Neuronal stem cell (in vitro differentiated cells): ENCODE results near the gene DNPH1. TPM values are rescaled to one million over a fixed set of nuclear protein-coding genes. Genes with fewer than 3 reads are reported as not detected.
A peak's percentile ranks its signal among the peaks of the same experiment; 100 is the strongest.

Experiments
- DNase-seq: peaks from one replicate; pipeline ENCODE4 v3.0.0-alpha.2; 2013; ENCODE audit warnings: low spot score
- H2AFZ ChIP-seq: one replicate; pipeline ENCODE4 v1.6.1; 2013; ENCODE audit warnings: mild to moderate bottlenecking, low read length, inconsistent platforms
- H2AK5ac ChIP-seq: 2 replicates; pipeline ENCODE4 v1.6.1; 2013; ENCODE audit warnings: low read depth, mild to moderate bottlenecking, inconsistent platforms, low read length, moderate library complexity, mixed read lengths
- H2BK120ac ChIP-seq: 2 replicates; pipeline ENCODE4 v1.6.1; 2013; ENCODE audit warnings: low read depth, mild to moderate bottlenecking, inconsistent platforms, low read length, moderate library complexity, mixed read lengths
- H2BK12ac ChIP-seq: one replicate; pipeline ENCODE4 v1.6.1; 2013; ENCODE audit warnings: low read length, inconsistent platforms
- H2BK15ac ChIP-seq: 2 replicates; pipeline ENCODE4 v1.6.1; 2013; ENCODE audit warnings: mild to moderate bottlenecking, low read length, inconsistent platforms, mixed read lengths
- H2BK5ac ChIP-seq: one replicate; pipeline ENCODE4 v1.6.1; 2013; ENCODE audit warnings: inconsistent platforms, mild to moderate bottlenecking, low read length, moderate library complexity
- H3K14ac ChIP-seq: one replicate; pipeline ENCODE4 v1.6.1; 2013; ENCODE audit warnings: low read length, inconsistent platforms
- H3K18ac ChIP-seq: 2 replicates; pipeline ENCODE4 v1.6.1; 2013; ENCODE audit warnings: low read length, inconsistent platforms
- H3K23ac ChIP-seq: 2 replicates; pipeline ENCODE4 v1.6.1; 2013; ENCODE audit warnings: low read depth, mild to moderate bottlenecking, mixed read lengths, low read length, inconsistent platforms; ENCODE audit not compliant: poor library complexity
- H3K27ac ChIP-seq: replicated peaks from 3 replicates; pipeline ENCODE4 v1.5.1; 2013; ENCODE audit warnings: low read length, inconsistent platforms
- H3K27me3 ChIP-seq, 3 experiments: 2 replicates each; pipeline ENCODE4 v1.6.1; 2013; ENCODE audit warnings: low read length in 3 of 3, mild to moderate bottlenecking in 2 of 3, inconsistent platforms in 1 of 3, low read depth in 1 of 3, mixed read lengths in 1 of 3, moderate library complexity in 1 of 3; ENCODE audit not compliant: control insufficient read depth in 3 of 3, insufficient read depth in 3 of 3
- H3K36me3 ChIP-seq, 2 donors: replicated peaks in 1 of 2; 2 replicates each; pipeline ENCODE4 v1.6.1; 2013; ENCODE audit warnings: low read length in 2 of 2; ENCODE audit not compliant: control insufficient read depth in 2 of 2, insufficient read depth in 2 of 2
- H3K4ac ChIP-seq: 2 replicates; pipeline ENCODE4 v1.6.1; 2013; ENCODE audit warnings: inconsistent platforms, mild to moderate bottlenecking, low read length, moderate library complexity
- H3K4me1 ChIP-seq, 2 donors: 1 replicate in 1 of 2; 2 replicates in 1 of 2; pipeline ENCODE4 v1.6.1; 2013; ENCODE audit warnings: low read length in 2 of 2, low read depth in 1 of 2; ENCODE audit not compliant: control insufficient read depth in 2 of 2, insufficient read depth in 1 of 2
- H3K4me2 ChIP-seq: one replicate; pipeline ENCODE4 v1.6.1; 2013; ENCODE audit warnings: mild to moderate bottlenecking, low read length, inconsistent platforms; ENCODE audit not compliant: insufficient read depth, poor library complexity, severe bottlenecking
- H3K4me3 ChIP-seq, 2 donors: 2 replicates each; pipeline ENCODE4 v1.5.1; 2013; ENCODE audit warnings: low read length in 2 of 2, mild to moderate bottlenecking in 2 of 2, inconsistent platforms in 1 of 2, moderate library complexity in 1 of 2
- H3K79me1 ChIP-seq: one replicate; pipeline ENCODE4 v1.6.1; 2013; ENCODE audit warnings: low read depth, mild to moderate bottlenecking, inconsistent platforms, low read length, moderate library complexity
- H3K9ac ChIP-seq: one replicate; pipeline ENCODE4 v1.6.1; 2013; ENCODE audit warnings: mild to moderate bottlenecking, low read depth, low read length, inconsistent platforms; ENCODE audit not compliant: poor library complexity
- H3K9me3 ChIP-seq, 2 donors: replicated peaks in 1 of 2; 2 replicates each; pipeline versions ENCODE3 to v1.6.1; 2013; ENCODE audit warnings: low read length in 2 of 2, mild to moderate bottlenecking in 2 of 2, inconsistent platforms in 1 of 2, low read depth in 1 of 2, mixed read lengths in 1 of 2, moderate library complexity in 1 of 2; ENCODE audit not compliant: control insufficient read depth in 2 of 2, insufficient read depth in 1 of 2
- H4K8ac ChIP-seq: one replicate; pipeline ENCODE4 v1.6.1; 2013; ENCODE audit warnings: low read depth, mild to moderate bottlenecking, inconsistent platforms, low read length, moderate library complexity
- H4K91ac ChIP-seq: one replicate; pipeline ENCODE4 v1.6.1; 2013; ENCODE audit warnings: low read length, low read depth, mild to moderate bottlenecking, inconsistent platforms; ENCODE audit not compliant: poor library complexity
- WGBS, 2 donors: extraction: QIAGEN DNeasy Blood & Tissue Kit; methylation state at CpG; one replicate each; pipeline ENCODE4 v1.1.7; 2013; ENCODE audit warnings: missing lambda C conversion rate in 2 of 2, mixed read lengths in 1 of 2; ENCODE audit not compliant: insufficient read length in 2 of 2, insufficient replicate concordance in 1 of 2; ENCODE audit errors: extremely low coverage in 2 of 2; 5-methylcytosine and 5-hydroxymethylcytosine counted together
- polyA plus RNA-seq, 2 experiments: library from polyadenylated mRNA; stranded (reverse); fragments of 200-250 nt; gene quantifications; one replicate each; pipeline ENCODE4 v1.2.3, GENCODE V29; 2013

DNPH1 gene
- polyA plus RNA-seq (2013, experiment 1 of 2): 110 TPM
- 110 TPM for polyA plus RNA-seq (2013, experiment 2 of 2)

- peak within 1 kb of the TSS; percentile 88 for H2AFZ ChIP-seq
- peak; percentile 68 for DNase-seq
- H2BK5ac ChIP-seq: no peak within 1 kb of the TSS
- H2BK120ac ChIP-seq: peak within 1 kb of the TSS; percentile 89
- peak within 1 kb of the TSS; percentile 25 for H3K14ac ChIP-seq
- peak within 1 kb of the TSS; percentile 45 for H2BK15ac ChIP-seq
- peak within 1 kb of the TSS; percentile 82 for H3K4me2 ChIP-seq
- peaks cover 0 to 8% (median 8%) of the 10 kb centered on the region in 3 experiments for H3K27me3 ChIP-seq
- no peak within 1 kb of the TSS for H4K91ac ChIP-seq
- H2BK12ac ChIP-seq: peak within 1 kb of the TSS; percentile 66
- peak within 1 kb of the TSS; percentile 71 to 91 for H3K4me3 ChIP-seq
- H3K4ac ChIP-seq: no peak within 1 kb of the TSS
- peaks cover 4 to 19% of the 10 kb centered on the region in 2 donors for H3K36me3 ChIP-seq
- H3K4me1 ChIP-seq: peaks cover 3% of the 10 kb centered on the region in 2 donors
- peak within 1 kb of the TSS; percentile 91 for H3K18ac ChIP-seq
- H3K79me1 ChIP-seq: peaks cover 6% of the 10 kb centered on the region
- no peak within 1 kb of the TSS for H3K27ac ChIP-seq
- no CpG with 5 or more reads among the region's 82 CpGs for WGBS, 2 donors
- peak within 1 kb of the TSS; percentile 93 for H3K9ac ChIP-seq
- peak within 1 kb of the TSS; percentile 52 for H3K23ac ChIP-seq
- peak within 1 kb of the TSS; percentile 57 for H4K8ac ChIP-seq
- H2AK5ac ChIP-seq: no peak within 1 kb of the TSS
- H3K9me3 ChIP-seq: no peaks in the 10 kb centered on the region
Measured at GRCh38 chr6:43228951-43229802, at the start of gene DNPH1. TSS of gene DNPH1 (minus strand) at chr6:43229481. CDS start at chr6:43229456, 25 bp downstream.

- no peak overlapping the region for H3K4me2 ChIP-seq
- H3K36me3 ChIP-seq: no peaks in the 10 kb centered on the region
- H3K9ac ChIP-seq: no peak overlapping the region
- H2AFZ ChIP-seq: peak overlapping the region; percentile 34
- no peak for DNase-seq
- no peak overlapping the region for H4K8ac ChIP-seq
- H3K4ac ChIP-seq: no peak overlapping the region
- no peak overlapping the region for H2BK5ac ChIP-seq
- no peak overlapping the region for H3K27ac ChIP-seq
- H3K14ac ChIP-seq: no peak overlapping the region
- no peak overlapping the region for H3K18ac ChIP-seq
- no peak overlapping the region for H3K23ac ChIP-seq
- H2BK120ac ChIP-seq: no peak overlapping the region
- H3K27me3 ChIP-seq: peaks cover 0 to 29% (median 18%) of the 10 kb centered on the region in 3 experiments
- peaks cover 24 to 32% of the 10 kb centered on the region in 2 donors for H3K4me1 ChIP-seq
- H2AK5ac ChIP-seq: peak overlapping the region; percentile 34
- no peak overlapping the region for H3K4me3 ChIP-seq
- no peaks in the 10 kb centered on the region for H3K79me1 ChIP-seq
- no CpG with 5 or more reads among the region's 4 CpGs for WGBS, 2 donors
- H4K91ac ChIP-seq: no peak overlapping the region
- H3K9me3 ChIP-seq: no peaks in the 10 kb centered on the region
- no peak overlapping the region for H2BK15ac ChIP-seq
- H2BK12ac ChIP-seq: no peak overlapping the region
Measured at GRCh38 chr6:43278524-43279078, 49.3 kb upstream of the DNPH1 start.

GRCh38 chr6:43277643-43278523 lies 48.6 kb upstream of the DNPH1 start:
- no CpG with 5 or more reads among the region's 13 CpGs for WGBS, 2 donors
- H4K8ac ChIP-seq: no peak overlapping the region
- no peak for DNase-seq

More at GRCh38 chr6:43277643-43278523, 48.6 kb upstream of the DNPH1 start:
- peak overlapping the region; percentile 68 for H3K9ac ChIP-seq
- H2AFZ ChIP-seq: peak overlapping the region; percentile 34
- no peaks in the 10 kb centered on the region for H3K79me1 ChIP-seq
- H3K14ac ChIP-seq: no peak overlapping the region
- peak overlapping the region; percentile 28 for H3K23ac ChIP-seq
- H3K4me1 ChIP-seq: peaks cover 24 to 32% of the 10 kb centered on the region in 2 donors
- peak overlapping the region; percentile 40 for H4K91ac ChIP-seq
- peak overlapping the region; percentile 87 for H2BK12ac ChIP-seq
- peak overlapping the region; percentile 22 for H2BK120ac ChIP-seq
- H3K4me2 ChIP-seq: no peak overlapping the region
- peak overlapping the region; percentile 85 for H2AK5ac ChIP-seq
- peaks cover 0 to 34% (median 18%) of the 10 kb centered on the region in 3 experiments for H3K27me3 ChIP-seq
- H2BK15ac ChIP-seq: peak overlapping the region; percentile 93
- H3K27ac ChIP-seq: no peak overlapping the region
- peak overlapping the region; percentile 76 for H3K18ac ChIP-seq
- peak overlapping the region; percentile 44 for H3K4ac ChIP-seq
- H3K4me3 ChIP-seq: no peak overlapping the region
- H2BK5ac ChIP-seq: no peak overlapping the region
- no peaks in the 10 kb centered on the region for H3K9me3 ChIP-seq
- H3K36me3 ChIP-seq: no peaks in the 10 kb centered on the region
